Glutamatergic neuron (in vitro differentiated cells): ENCODE data around the gene SYT13. TPM values are rescaled to one million over a fixed set of nuclear protein-coding genes. Genes with fewer than 3 reads are reported as not detected.

Experiments
- DNase-seq: peaks from one replicate; pipeline ENCODE4 v3.0.0; 2022
- H3K27ac Mint-ChIP-seq: one replicate; pipeline ENCODE4 v1.8.0; 2020; ENCODE audit warnings: mild to moderate bottlenecking, mixed read lengths, inconsistent platforms; ENCODE audit not compliant: unreplicated experiment
- H3K27me3 Mint-ChIP-seq: one replicate; pipeline ENCODE4 v1.8.0; 2020; ENCODE audit warnings: mild to moderate bottlenecking, moderate library complexity, mixed read lengths, inconsistent platforms; ENCODE audit not compliant: unreplicated experiment
- H3K36me3 Mint-ChIP-seq: one replicate; pipeline ENCODE4 v1.8.0; 2020; ENCODE audit warnings: mild to moderate bottlenecking, mixed read lengths, inconsistent platforms; ENCODE audit not compliant: unreplicated experiment
- H3K4me1 Mint-ChIP-seq: one replicate; pipeline ENCODE4 v1.8.0; 2020; ENCODE audit warnings: mild to moderate bottlenecking, low read depth, mixed read lengths, inconsistent platforms; ENCODE audit not compliant: unreplicated experiment
- H3K4me3 Mint-ChIP-seq: one replicate; pipeline ENCODE4 v1.8.0; 2020; ENCODE audit warnings: mild to moderate bottlenecking, mixed read lengths, inconsistent platforms; ENCODE audit not compliant: unreplicated experiment
- H3K9me3 Mint-ChIP-seq: one replicate; pipeline ENCODE4 v1.8.0; 2020; ENCODE audit warnings: mild to moderate bottlenecking, moderate library complexity, mixed read lengths, inconsistent platforms; ENCODE audit not compliant: unreplicated experiment
- total RNA-seq: library from RNA; stranded (reverse); fragmentation: NEBNext Ultra II Directional; extraction: Animal tissue kit (Norgen Biotek cat#: 25700); gene quantifications from one replicate; pipeline ENCODE4 v1.2.1, GENCODE V29; 2021; ENCODE audit not compliant: unreplicated experiment
- TF ChIP-seq, protein P1 (sequence below): fragments of 200-600 bp; sonication (generic); IDR thresholded peaks from one replicate; pipeline ENCODE4 v1.5.0; 2021; ENCODE audit not compliant: partially characterized antibody, unreplicated experiment

Gene SYT13
- total RNA-seq, 1 donor from 2014 or later, result 7.5 TPM

DNA sequence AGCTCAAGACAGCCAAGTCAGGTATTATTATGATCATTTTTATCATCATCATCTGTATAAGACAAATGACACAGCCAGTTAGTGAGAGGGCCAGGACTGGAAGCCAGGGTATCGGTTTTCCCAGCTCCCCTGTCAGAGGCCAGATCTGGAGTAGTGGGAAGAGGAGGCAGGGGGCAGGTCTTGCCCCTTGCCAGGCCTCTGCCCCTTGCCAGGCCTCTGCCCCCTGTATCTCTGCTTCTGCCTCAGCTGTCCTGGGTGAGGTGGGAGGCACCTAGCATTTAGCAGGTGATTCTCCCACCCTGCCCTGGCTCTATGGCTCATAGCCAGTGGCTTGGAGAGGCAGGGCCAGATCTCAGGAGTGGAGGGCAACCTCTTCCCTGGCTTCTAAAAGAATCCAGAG lies 72.4 kb downstream of the SYT13 start:
- TF ChIP-seq, protein P1, sequence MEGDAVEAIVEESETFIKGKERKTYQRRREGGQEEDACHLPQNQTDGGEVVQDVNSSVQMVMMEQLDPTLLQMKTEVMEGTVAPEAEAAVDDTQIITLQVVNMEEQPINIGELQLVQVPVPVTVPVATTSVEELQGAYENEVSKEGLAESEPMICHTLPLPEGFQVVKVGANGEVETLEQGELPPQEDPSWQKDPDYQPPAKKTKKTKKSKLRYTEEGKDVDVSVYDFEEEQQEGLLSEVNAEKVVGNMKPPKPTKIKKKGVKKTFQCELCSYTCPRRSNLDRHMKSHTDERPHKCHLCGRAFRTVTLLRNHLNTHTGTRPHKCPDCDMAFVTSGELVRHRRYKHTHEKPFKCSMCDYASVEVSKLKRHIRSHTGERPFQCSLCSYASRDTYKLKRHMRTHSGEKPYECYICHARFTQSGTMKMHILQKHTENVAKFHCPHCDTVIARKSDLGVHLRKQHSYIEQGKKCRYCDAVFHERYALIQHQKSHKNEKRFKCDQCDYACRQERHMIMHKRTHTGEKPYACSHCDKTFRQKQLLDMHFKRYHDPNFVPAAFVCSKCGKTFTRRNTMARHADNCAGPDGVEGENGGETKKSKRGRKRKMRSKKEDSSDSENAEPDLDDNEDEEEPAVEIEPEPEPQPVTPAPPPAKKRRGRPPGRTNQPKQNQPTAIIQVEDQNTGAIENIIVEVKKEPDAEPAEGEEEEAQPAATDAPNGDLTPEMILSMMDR, result no peak
- H3K27me3 Mint-ChIP-seq, result peaks cover 6% of the 10 kb centered on the region
- peaks cover 10% of the 10 kb centered on the region for H3K4me1 Mint-ChIP-seq
- no peak overlapping the region for H3K27ac Mint-ChIP-seq
- no peak overlapping the region for H3K4me3 Mint-ChIP-seq
- no peaks in the 10 kb centered on the region for H3K36me3 Mint-ChIP-seq
- H3K9me3 Mint-ChIP-seq, result no peaks in the 10 kb centered on the region
- no peak for DNase-seq

DNA sequence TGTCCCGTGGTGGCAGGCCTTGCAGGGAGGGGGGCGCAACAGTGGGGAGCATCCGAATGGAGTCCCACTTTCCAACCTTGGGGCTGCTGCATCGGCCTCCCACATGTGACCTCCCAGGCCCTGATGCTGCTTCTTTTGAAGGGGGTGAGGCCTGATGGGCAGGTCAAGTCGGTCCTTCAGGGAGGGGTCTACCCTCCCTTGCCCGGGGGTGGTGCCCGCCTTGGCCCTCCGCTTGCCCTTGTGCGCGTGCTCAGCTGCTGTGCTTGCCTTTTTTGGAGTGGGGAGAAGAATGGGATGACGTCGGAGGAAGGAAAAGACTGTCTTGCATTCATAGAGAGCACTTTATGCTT lies 72.8 kb downstream of the SYT13 start:
- no peaks in the 10 kb centered on the region for H3K36me3 Mint-ChIP-seq
- H3K27ac Mint-ChIP-seq, result no peak overlapping the region
- TF ChIP-seq, protein P1, result no peak
- no peaks in the 10 kb centered on the region for H3K9me3 Mint-ChIP-seq
- DNase-seq, result no peak
- H3K4me1 Mint-ChIP-seq, result peaks cover 10% of the 10 kb centered on the region
- H3K27me3 Mint-ChIP-seq, result peaks cover 6% of the 10 kb centered on the region
- no peak overlapping the region for H3K4me3 Mint-ChIP-seq

DNA sequence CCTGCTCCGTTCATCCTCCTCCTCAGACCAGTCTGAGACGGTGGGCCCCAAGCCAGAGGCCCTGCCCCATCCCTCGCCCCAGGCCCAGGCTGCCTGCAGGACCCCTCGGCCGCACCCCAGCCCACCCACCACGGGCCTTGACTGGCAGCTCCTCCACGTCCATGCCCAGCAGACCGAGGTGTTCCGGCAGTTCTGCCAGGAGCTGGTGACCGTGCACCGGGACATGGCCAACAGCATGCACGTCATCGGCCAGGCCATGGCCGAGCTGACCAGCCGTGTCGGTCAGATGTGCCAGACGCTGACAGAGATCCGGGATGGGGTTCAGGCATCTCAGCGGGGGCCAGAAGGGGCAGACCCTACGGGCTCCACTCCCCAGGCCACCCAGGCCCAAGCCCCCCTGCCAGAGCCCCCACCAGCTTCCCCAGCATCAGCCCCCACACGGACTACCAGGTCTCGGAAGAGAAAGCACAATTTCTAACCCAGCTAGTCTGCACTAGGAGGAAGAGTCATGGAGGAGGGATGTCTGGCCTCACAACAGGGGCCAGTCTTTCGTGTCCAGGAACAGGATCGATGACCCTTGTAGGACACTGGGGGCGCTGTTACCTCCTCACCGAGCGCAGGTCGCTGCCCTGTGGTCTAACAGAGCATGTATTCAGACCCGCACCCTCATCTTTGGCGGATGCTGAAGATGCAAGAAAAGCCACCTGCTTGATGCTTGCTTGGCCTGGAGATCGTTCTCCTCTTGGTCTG lies 73.4 kb downstream of the SYT13 start:
- Mint-ChIP-seq H3K4me3 (no peak overlapping the region), H3K27me3 (peaks cover 6% of the 10 kb centered on the region), H3K27ac (no peak overlapping the region), H3K4me1 (peaks cover 10% of the 10 kb centered on the region), H3K36me3 (no peaks in the 10 kb centered on the region), H3K9me3 (no peaks in the 10 kb centered on the region)
- TF ChIP-seq, protein P1, result peak; percentile 32
- peak; percentile 48 for DNase-seq

DNA sequence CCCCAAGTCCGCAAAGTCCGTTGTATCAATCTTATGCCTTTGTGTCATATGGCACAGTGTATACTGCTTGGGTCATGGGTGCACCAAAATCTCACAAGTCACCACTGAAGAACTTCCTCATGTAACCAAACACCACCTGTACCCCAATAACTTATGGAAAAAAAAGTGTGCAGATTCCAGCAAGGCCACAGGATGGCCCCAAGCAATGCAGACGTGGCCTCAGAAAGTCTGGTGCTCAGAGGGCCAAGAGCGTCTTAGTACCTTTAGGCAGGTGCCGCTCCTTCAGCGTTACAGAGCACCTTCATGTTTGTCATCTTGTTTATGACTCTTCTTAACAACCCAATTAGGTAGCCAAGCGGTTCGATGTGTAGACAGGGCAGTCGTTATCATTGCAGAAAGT lies 74.4 kb downstream of the SYT13 start:
- Mint-ChIP-seq H3K4me3 (no peak overlapping the region), H3K27me3 (peaks cover 9% of the 10 kb centered on the region), H3K9me3 (no peaks in the 10 kb centered on the region), H3K36me3 (no peaks in the 10 kb centered on the region), H3K27ac (no peak overlapping the region), H3K4me1 (peaks cover 10% of the 10 kb centered on the region)
- no peak for DNase-seq
- TF ChIP-seq, protein P1, result no peak

DNA sequence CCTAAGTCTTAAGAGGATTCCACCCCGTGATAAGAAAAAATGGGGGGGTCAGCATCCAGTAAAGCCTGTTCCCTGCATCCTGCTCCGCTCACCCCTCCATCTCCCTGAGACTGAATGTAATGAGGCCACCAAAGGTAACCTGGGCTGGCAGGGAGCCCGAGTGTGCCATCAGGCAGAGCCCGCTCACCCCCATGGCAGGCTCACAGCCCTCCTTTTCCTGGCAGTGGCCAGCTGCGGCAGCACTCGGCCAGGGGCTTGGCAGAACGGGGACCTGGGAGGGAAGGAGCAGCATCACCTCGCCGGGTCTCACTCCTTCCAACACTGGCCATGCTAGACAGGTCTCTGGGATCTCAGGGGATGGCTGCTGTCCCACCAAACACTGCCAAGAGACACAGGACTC lies 75.3 kb downstream of the SYT13 start:
- Mint-ChIP-seq H3K4me3 (no peak overlapping the region), H3K4me1 (peaks cover 10% of the 10 kb centered on the region), H3K36me3 (no peaks in the 10 kb centered on the region), H3K27ac (no peak overlapping the region), H3K27me3 (peaks cover 9% of the 10 kb centered on the region), H3K9me3 (no peaks in the 10 kb centered on the region)
- TF ChIP-seq, protein P1, result no peak
- DNase-seq, result no peak
